Anterior cingulate cortex (tissue), 58 donors: ENCODE data around the gene PIK3R3.
A peak's percentile ranks its signal among the peaks of the same experiment; 100 is the strongest.

Experiments used
- DNase-seq, 58 donors: peaks; one replicate each; lab custom pipeline; 2025; lab: John Stamatoyannopoulos, UW

PIK3R3 gene

DNA sequence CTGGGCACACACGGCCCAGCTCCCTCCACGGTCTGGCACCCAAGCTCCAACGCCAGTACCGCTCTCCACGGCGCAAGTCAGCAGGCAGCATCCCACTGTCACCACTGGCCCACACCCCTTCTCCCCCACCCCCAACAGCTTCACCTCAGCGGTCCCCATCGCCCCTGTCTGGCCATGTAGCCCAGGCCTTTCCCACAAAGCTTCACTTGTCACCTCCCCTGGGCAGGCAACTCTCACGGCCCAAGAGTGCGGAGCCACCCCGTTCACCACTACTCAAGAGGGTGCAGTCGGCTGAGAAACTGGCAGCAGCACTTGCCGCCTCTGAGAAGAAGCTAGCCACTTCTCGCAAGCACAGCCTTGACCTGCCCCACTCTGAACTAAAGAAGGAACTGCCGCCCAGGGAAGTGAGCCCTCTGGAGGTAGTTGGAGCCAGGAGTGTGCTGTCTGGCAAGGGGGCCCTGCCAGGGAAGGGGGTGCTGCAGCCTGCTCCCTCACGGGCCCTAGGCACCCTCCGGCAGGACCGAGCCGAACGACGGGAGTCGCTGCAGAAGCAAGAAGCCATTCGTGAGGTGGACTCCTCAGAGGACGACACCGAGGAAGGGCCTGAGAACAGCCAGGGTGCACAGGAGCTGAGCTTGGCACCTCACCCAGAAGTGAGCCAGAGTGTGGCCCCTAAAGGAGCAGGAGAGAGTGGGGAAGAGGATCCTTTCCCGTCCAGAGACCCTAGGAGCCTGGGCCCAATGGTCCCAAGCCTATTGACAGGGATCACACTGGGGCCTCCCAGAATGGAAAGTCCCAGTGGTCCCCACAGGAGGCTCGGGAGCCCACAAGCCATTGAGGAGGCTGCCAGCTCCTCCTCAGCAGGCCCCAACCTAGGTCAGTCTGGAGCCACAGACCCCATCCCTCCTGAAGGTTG is 97.6 kb downstream of the PIK3R3 start:
- DNase-seq: no peak

DNA sequence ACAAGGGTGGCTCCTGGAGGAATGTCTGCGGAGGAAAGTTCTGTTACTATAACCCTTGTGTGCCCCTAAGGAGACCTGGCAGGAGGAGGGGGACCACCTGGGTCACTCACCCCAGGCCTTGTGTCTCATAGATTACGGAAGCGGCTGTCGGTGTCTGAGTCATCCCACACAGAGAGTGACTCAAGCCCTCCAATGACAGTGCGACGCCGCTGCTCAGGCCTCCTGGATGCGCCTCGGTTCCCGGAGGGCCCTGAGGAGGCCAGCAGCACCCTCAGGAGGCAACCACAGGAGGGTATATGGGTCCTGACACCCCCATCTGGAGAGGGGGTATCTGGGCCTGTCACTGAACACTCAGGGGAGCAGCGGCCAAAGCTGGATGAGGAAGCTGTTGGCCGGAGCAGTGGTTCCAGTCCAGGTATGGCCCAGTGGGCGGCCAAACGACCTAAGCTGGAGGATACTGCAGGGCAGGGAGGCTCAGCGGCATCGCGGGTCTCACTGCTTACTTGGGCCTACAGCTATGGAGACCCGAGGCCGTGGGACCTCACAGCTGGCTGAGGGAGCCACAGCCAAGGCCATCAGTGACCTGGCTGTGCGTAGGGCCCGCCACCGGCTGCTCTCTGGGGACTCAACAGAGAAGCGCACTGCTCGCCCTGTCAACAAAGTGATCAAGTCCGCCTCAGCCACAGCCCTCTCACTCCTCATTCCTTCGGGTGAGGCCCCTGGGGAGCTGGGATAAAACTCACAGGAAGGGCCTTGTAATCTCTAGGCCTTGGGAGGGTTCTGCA is 101.4 kb downstream of the PIK3R3 start:
- DNase-seq: no peak

DNA sequence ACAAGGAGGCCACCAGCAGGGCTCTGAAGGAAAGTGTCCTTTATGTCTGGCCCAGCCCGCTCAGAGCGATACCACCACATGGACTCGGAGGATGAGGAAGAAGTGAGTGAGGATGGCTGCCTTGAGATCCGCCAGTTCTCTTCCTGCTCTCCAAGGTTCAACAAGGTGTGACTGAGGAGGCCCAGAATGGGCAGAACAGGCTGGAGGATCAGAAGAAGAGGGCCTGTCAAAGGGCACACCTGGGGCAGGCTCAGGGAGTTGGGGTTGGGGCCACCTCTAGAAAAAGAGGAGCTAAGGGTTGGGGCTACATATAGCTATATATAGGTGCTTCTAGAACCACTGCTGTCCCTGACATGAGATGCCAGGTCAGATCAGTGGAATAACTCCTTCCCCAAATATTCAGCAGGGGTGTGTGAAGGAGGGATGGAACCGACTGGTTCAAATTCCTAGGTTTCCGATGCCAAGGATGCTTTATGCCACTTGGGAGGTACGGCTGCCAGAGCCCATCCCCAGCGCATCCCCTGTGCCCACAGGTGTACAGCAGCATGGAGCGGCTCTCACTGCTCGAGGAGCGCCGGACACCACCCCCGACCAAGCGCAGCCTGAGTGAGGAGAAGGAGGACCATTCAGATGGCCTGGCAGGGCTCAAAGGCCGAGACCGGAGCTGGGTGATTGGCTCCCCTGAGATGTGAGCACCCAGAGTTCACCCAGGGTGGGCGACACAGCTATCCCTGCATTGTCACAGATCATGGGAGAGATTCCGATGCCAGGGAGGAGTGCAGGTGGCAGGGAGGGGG is 102.2 kb downstream of the PIK3R3 start:
- DNase-seq: no peak

DNA sequence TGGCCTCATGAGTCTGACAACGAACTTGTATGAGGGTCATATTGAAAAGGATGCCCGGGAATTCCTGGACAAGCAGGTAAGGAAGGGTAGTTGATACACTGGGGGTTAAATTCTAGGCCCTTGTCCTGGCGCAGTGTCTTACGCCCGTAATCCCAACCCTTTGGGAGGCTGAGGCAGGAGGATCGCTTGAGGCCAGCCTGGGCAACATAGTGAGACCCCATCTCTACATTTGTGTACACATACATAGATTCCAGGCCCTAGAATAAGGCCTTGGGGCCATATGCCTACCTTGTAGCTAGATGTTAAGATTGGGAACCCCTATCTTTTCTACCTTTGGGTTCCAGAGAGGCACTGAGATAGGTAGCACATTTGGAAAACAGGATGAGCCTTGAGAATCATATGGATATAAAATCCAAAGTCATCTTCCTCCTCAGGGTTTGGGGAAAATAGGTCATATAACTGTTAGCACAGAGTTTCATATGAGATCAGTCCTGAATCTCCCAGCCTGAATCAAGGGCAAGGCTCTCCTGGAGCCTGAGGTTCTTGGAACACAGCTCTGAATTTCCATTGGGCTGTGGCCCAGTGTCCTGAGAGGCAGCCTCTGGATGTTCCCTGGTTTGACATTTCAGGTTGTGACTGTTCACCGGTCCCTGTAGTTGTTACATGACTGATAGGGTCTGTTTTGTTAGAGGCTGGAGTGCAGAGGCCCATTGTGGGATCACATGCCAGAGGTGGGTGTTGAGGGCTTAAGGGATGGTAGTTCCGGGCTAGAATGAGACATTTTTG is 104.4 kb downstream of the PIK3R3 start:
- no peak for DNase-seq

DNA sequence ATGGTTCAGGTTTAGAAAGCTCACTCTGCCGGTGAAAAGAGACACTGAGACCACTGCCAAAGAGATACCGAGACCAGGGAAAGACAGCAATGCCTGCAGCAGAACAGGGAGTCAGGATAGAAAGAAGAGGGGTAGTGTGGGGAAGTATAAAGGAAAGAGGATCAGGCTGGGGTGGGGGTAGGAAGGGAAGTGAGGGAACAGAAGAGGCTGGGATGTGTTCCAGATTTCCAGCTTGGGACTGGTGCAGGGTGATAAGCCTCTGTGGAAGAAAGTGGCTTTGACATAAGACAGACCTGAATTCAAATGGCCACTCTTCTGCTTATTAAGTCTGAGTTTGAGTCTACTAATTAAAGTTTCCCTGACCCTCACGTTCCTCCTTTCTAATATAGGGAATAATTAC is 105.9 kb downstream of the PIK3R3 start:
- DNase-seq: no peak

DNA sequence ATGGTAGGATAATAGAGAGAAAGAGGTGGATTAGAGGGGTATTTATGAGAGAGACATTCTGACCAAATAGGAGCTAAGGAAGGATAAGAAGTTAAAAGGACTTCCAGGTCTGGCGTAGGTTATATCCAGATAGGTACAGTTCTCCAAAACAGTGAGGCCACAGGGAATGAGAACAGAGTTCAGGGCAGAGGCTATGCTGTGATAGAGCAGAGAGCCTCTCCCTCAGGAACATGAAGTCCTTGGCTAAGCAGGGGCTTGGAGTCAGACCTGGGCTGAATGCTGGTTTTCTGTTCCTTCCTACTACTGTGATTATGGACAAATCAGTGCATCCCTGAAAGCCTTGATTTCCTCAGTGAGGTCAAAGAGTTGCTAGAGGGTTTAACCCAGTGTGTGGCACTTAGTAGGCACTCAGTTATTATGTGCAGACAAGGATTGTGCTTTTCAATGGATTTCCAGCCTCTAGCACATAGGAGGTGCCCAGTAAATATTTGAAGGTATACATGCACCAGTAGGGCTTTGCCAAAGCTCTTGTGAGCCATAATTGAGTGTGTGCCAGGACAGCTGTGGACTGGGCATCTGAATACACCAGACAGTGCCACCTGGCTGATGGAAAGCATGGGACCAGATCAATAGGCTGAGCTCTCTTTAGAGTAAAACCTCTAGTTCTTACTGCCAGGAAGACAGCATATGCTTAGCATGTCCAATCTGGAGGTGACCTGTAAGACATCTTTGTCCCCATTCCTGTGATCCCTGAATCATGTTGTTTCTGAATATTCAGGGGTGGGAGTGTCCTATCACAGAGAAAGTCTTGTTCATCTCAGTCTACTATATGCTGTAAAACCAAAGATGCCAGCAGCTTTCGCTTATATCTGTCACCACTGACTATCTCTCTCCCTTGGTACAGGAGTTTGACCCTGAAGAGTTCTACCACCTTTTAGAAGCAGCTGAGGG is 111.1 kb downstream of the PIK3R3 start:
- DNase-seq: no peak

DNA sequence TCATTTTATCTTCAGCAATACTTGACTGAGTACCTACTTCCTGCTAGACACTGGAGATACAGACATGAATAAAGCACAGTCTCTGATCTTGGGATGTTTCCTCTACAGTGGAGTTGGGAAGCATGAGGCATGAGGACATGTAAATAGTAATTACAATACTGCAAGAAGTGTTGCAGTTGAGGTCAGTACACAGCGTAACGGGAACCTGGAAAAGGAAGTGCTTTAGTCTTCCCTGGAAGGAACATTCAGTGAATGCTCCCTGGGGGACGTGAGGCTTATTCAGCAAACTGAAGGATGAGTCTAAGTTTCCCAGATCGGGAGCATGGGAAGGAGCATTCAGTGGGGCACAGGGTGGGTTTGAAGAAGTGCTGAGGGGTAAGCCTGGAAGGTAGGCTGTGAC is 112.4 kb downstream of the PIK3R3 start:
- DNase-seq: no peak

DNA sequence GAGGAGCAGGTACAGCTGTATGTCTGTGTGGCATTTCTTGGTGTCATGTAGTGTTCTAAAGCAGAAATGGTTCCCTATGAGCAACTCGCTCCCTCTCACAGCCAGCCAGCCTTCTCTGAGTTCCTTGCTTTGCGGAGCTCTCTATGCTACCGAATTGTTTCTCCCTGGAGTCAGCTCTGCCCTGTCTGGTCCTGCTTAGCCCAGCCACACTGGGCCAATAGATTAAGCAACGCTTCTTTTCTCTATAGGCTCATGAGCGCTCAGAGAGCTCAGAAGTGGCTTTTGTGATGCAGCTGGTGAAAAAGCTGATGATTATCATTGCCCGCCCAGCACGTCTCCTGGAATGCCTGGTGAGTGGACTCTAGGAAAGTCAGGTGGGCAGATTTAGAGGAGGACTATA is 113.1 kb downstream of the PIK3R3 start:
- DNase-seq: no peak

DNA sequence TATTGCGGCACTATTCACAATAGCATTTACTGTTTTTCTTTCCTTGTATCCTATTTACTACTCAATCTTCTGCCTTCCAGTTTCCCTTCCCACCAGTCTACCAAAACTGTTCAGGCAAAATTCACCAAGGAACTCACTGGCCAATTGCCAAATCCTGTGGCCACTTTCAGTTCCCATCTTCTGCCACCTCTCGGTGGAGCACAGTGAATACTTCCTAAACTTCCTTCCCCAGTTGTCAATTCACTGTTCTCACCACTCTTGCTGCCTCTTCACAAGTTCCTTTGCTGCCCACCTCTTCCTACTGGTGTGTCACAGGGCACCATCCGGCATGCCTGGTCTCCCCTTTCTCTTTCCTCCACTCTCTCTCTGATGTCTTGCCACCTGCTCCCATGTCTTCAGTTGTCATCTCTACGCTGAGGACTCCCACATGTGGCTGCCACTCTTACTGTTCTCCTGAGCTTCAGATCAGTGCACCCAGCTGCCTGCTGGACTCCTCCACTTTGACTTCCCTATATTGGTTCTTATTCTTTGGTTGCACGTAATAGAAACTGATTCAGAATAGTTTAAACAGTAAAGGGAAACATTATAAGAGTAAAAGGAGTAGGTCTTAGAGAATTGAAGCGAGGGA is 114.4 kb downstream of the PIK3R3 start:
- DNase-seq: peak in 1 of 58 donors; percentile 8

DNA sequence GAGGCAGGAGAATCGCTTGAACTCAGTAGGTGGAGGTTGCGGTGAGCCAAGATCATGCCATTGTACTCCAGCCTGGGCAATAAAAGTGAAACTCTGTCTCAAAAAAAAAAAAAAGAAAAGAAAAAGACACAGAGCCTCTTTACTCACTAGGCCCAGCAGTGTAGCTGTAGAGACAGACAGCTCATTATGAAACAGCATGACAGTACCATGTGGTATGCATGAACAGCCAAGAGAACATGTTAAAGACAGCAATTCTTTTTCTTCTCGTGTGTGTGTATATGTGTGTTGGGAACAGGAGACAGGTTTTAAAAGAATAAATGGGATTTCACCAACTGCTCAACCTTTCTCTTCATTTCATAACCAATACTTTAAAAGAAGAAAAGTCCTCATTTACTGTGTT is 118.8 kb downstream of the PIK3R3 start:
- no peak for DNase-seq

DNA sequence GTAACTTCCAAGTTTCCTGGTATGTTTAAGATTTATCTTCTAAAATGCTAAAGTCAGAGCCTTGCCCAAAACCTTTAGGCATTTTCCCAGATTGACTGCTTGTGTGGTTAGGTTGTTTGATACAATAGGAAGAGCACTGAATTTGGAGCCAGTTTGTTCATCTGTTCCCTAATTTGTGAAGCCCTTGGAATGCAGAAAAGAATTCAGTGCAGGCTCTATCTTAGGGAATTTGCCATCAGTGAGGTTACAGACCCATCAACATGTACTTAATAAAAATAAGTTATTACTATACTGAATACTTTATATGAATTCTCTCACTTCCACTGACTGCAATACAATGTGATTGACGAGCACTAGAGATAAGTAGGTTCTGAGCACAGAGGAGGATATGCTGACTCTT is 120.2 kb downstream of the PIK3R3 start:
- no peak for DNase-seq

DNA sequence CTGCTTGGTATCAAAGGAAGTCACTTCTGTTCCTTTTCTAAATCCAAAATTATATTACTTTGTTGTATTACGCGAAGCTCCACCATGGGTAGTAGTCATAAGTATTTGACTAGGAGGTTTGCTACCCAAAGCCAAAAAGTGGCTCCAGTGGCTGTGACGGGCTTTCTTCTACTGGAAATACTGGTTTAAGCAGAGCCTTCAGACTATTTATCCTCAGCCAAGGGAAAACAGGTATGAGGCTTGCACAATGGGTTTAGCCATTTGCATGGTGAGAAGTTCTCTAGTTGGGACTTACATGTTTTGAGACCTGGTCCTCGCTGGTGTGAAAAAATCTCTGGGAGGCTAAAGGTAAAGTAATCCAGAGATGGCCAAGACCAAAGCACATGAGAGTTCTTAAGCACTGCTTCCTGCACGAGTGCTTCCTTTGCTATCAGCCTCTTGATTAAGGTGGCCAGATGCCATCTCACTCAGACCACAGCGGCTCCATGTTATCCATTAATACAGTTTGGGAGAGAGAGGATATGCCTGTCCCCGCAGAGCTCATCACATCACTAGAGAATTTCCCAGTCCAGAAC is 121.2 kb downstream of the PIK3R3 start:
- DNase-seq: no peak

DNA sequence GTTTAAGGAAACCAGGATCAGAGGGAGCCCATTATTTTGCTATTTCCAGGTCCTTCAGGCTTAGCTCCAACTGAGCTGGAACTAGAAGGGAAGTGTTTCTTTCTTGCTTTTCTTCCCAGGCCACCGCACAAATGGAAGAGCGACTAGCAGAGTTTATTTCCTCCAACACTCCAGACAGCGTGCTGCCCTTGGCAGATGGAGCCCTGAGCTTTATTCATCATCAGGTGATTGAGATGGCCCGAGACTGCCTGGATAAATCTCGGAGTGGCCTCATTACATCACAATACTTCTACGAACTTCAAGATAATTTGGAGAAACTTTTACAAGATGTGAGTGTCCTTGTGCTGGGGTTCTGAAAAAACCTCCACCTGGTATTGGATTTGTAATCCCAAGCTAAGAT is 121.8 kb downstream of the PIK3R3 start:
- no peak for DNase-seq

DNA sequence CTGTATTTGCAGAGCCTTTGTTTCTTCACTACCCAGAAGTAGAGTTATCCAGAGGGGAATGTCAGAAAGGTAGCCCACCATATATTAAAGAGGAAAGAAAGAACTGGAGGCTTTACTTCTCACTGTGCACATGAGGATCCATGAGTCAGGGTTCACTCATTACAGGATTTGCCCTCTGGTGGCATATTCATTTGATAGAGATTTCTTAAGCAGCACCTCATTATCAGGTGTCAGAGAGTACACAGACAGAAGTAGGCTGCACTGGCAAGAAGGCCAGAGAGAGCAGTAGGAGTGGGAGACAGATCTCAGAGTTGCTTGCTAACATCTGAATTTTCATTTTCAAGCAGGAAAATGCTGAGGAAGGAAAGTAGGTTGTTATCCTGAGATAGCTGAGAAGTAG is 123.8 kb downstream of the PIK3R3 start:
- no peak for DNase-seq

DNA sequence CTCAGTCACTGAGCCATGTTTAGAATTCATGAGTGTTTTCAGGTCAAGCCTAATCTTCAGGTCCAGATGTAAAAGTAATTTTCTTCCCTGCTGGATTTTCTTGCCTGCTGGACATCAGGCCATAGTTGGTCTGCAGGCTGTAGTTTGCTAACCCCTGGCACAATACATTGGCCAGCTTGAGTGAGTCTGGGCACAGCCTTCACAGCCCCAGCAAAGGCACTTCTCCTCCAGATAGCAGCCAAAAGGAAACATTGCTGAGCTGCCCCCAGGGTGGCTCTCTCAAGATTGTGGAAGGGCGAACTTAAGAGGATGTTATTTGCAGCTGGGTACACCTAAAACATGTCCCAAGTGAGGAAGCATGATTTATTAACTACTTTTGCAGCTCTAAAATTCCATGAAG is 126.8 kb downstream of the PIK3R3 start:
- no peak for DNase-seq

DNA sequence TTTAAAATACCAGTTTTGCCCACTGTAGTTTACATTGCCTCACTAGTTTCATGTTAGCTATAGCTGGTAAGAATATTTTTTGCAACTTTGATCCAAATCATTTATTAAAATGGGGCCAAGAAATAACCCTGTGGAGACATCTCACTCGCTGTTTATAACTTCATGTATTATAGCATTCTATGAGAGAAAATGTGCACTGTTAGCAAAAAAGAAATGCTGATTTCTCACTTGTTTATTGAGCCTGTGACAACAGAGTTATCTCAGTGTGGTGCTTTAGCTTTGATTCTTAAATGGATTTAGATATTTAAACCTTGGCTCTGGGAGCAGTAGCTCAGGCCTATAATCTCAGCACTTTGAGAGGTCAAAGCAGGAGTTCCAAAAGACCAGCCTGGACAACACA is 127.9 kb downstream of the PIK3R3 start:
- no peak for DNase-seq

DNA sequence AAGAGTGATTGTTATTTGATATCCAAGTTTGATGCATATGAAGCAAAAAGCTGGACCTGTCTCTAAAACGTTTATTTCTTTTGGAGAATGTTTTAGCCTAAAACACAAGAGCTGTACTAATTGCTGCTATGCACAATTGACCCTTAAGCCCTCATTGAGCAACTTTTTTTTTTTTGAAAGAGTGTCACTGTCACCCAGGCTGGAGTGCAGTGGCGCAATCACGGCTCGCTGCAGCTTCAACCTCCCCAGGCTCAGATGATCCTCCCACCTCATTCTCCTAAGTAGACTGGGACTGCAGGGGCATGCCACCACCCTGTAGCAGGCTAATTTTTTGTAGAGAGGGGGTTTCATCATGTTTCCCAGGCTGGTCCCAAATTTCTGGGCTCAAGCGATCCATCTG is 129.1 kb downstream of the PIK3R3 start:
- no peak for DNase-seq

DNA sequence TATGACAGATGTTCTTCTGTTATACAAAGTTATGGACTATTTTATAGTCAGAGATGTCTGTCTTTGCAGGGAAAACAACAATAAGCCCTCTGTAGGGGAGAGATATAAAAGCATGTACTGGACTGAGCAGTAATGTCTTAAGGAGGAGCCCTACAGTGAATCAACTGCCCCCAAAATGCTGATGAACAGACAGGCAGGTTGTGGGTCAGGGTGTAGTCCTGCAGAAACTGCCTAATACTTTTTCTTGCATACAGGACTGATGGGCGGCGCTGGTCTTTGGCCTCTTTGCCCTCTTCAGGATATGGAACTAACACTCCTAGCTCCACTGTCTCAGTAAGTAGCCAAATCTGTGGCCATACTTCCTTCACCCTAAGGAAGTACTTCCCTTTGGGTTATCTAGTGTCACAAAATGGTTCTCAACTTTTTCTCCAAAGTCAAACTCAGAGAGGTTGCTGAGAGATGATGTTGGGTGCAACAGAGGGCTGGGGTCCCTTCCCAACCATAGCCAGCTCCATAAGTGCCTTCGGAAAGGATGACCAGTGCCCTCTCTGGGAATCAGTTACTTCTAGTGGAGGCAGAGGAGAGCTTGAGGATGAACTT is 129.8 kb downstream of the PIK3R3 start:
- DNase-seq: no peak
